Measurements from ENCODE around the gene JARID2. TPM values are rescaled to one million over a fixed set of nuclear protein-coding genes. Genes with fewer than 3 reads are reported as not detected.

The JARID2 gene
- total and polyA plus RNA-seq, 9 of the 15 experiments (the other 6 are each of a cell fraction or from before 2014, with no cell fraction given), result 5.0 to 29.0 (median 15.6) TPM

GRCh38 chr6:15244620-15245360, 1.1 kb upstream of the JARID2 start (continued):
- TF ChIP-seq MGA (IDR thresholded peaks at IDR 0.05) (peak; percentile 91), NUFIP1 (IDR thresholded peaks at IDR 0.05; ENCODE audit: partially characterized antibody) (no peak), HNRNPUL1 (IDR thresholded peaks at IDR 0.05; ENCODE audit: low read length) (no peak), MYNN (IDR thresholded peaks at IDR 0.05) (no peak), MYNN (CRISPR knock-in tag; IDR thresholded peaks at IDR 0.05) (no peak), PHF8 (IDR thresholded peaks at IDR 0.05; ENCODE audit: borderline replicate concordance, low read length) (peak; percentile 38; the same call in 1 of the 2 replicates), TEAD1 (CRISPR knock-in tag; IDR thresholded peaks at IDR 0.05) (peak in 1 of 2 experiments; percentile 41), BCOR (IDR thresholded peaks at IDR 0.05) (no peak)
- TF ChIP-seq, protein P1, sequence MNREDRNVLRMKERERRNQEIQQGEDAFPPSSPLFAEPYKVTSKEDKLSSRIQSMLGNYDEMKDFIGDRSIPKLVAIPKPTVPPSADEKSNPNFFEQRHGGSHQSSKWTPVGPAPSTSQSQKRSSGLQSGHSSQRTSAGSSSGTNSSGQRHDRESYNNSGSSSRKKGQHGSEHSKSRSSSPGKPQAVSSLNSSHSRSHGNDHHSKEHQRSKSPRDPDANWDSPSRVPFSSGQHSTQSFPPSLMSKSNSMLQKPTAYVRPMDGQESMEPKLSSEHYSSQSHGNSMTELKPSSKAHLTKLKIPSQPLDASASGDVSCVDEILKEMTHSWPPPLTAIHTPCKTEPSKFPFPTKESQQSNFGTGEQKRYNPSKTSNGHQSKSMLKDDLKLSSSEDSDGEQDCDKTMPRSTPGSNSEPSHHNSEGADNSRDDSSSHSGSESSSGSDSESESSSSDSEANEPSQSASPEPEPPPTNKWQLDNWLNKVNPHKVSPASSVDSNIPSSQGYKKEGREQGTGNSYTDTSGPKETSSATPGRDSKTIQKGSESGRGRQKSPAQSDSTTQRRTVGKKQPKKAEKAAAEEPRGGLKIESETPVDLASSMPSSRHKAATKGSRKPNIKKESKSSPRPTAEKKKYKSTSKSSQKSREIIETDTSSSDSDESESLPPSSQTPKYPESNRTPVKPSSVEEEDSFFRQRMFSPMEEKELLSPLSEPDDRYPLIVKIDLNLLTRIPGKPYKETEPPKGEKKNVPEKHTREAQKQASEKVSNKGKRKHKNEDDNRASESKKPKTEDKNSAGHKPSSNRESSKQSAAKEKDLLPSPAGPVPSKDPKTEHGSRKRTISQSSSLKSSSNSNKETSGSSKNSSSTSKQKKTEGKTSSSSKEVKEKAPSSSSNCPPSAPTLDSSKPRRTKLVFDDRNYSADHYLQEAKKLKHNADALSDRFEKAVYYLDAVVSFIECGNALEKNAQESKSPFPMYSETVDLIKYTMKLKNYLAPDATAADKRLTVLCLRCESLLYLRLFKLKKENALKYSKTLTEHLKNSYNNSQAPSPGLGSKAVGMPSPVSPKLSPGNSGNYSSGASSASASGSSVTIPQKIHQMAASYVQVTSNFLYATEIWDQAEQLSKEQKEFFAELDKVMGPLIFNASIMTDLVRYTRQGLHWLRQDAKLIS (CRISPR knock-in tag; IDR thresholded peaks at IDR 0.05), result peak; percentile 92
- TF ChIP-seq, protein P2, sequence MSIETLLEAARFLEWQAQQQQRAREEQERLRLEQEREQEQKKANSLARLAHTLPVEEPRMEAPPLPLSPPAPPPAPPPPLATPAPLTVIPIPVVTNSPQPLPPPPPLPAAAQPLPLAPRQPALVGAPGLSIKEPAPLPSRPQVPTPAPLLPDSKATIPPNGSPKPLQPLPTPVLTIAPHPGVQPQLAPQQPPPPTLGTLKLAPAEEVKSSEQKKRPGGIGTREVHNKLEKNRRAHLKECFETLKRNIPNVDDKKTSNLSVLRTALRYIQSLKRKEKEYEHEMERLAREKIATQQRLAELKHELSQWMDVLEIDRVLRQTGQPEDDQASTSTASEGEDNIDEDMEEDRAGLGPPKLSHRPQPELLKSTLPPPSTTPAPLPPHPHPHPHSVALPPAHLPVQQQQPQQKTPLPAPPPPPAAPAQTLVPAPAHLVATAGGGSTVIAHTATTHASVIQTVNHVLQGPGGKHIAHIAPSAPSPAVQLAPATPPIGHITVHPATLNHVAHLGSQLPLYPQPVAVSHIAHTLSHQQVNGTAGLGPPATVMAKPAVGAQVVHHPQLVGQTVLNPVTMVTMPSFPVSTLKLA (conservative IDR thresholded peaks at IDR 0.05), result no peak

Data from K562 (cell line).